ENCODE measurements around the gene GSTM3. TPM values are rescaled to one million over a fixed set of nuclear protein-coding genes. Genes with fewer than 3 reads are reported as not detected.

The GSTM3 gene
- total RNA-seq (2014; rRNA removed; shearing (Covaris generic); ENCODE audit: low replicate concordance): 47.2 and 80.3 TPM in 2 replicates

- Histone ChIP-seq H3K4me3 (peak within 1 kb of the TSS; percentile 63), H3K36me3 (peaks cover 3% of the 10 kb centered on the region; the same call in 1 of the 2 replicates), H3K9me3 (peaks cover 4% of the 10 kb centered on the region), H3K27me3 (peaks cover 7% of the 10 kb centered on the region; the same call in 1 of the 2 replicates)
- DNase-seq: no peak
Measured at GRCh38 chr1:109740615-109741373, at the start of gene GSTM3. Gene GSTM3, minus strand, starts transcription at chr1:109741038. Its CDS starts 751 bp downstream, at chr1:109740287.

GRCh38 chr1:109790329-109790728 lies 49.5 kb upstream of the GSTM3 start:
- no peak for DNase-seq
- Histone ChIP-seq H3K9me3 (no peaks in the 10 kb centered on the region), H3K36me3 (no peaks in the 10 kb centered on the region), H3K27me3 (no peaks in the 10 kb centered on the region), H3K4me3 (no peak overlapping the region)

- no peak for DNase-seq
- no peaks in the 10 kb centered on the region for H3K9me3 ChIP-seq
- H3K27me3 ChIP-seq: no peaks in the 10 kb centered on the region
- H3K36me3 ChIP-seq: no peaks in the 10 kb centered on the region
- no peak overlapping the region for H3K4me3 ChIP-seq
Measured at GRCh38 chr1:109789551-109790180, 48.8 kb upstream of the GSTM3 start.

GRCh38 chr1:109788695-109789521 lies 48.1 kb upstream of the GSTM3 start:
- Histone ChIP-seq H3K36me3 (no peaks in the 10 kb centered on the region), H3K27me3 (no peaks in the 10 kb centered on the region), H3K4me3 (no peak overlapping the region), H3K9me3 (no peaks in the 10 kb centered on the region)
- peak; percentile 54 for DNase-seq

GRCh38 chr1:109787845-109788601 lies 47.2 kb upstream of the GSTM3 start:
- Histone ChIP-seq H3K4me3 (no peak overlapping the region), H3K9me3 (no peaks in the 10 kb centered on the region), H3K36me3 (no peaks in the 10 kb centered on the region), H3K27me3 (no peaks in the 10 kb centered on the region)
- no peak for DNase-seq

GRCh38 chr1:109787211-109787844 lies 46.5 kb upstream of the GSTM3 start:
- no peaks in the 10 kb centered on the region for H3K36me3 ChIP-seq
- peak; percentile 35 for DNase-seq
- no peaks in the 10 kb centered on the region for H3K27me3 ChIP-seq
- no peak overlapping the region for H3K4me3 ChIP-seq
- H3K9me3 ChIP-seq: no peaks in the 10 kb centered on the region

GRCh38 chr1:109786531-109787021 lies 45.7 kb upstream of the GSTM3 start:
- H3K9me3 ChIP-seq: no peaks in the 10 kb centered on the region
- H3K4me3 ChIP-seq: no peak overlapping the region
- H3K36me3 ChIP-seq: no peaks in the 10 kb centered on the region
- H3K27me3 ChIP-seq: no peaks in the 10 kb centered on the region
- DNase-seq: peak; percentile 79

GRCh38 chr1:109786112-109786480 lies 45.3 kb upstream of the GSTM3 start:
- H3K36me3 ChIP-seq: peaks cover 1% of the 10 kb centered on the region; the same call in 1 of the 2 replicates
- H3K4me3 ChIP-seq: no peak overlapping the region
- H3K27me3 ChIP-seq: no peaks in the 10 kb centered on the region
- DNase-seq: no peak
- peaks cover 4% of the 10 kb centered on the region for H3K9me3 ChIP-seq

- DNase-seq: no peak
- Histone ChIP-seq H3K9me3 (peaks cover 10% of the 10 kb centered on the region), H3K4me3 (no peak overlapping the region), H3K36me3 (peaks cover 7% of the 10 kb centered on the region; the same call in 1 of the 2 replicates), H3K27me3 (no peaks in the 10 kb centered on the region)
Measured at GRCh38 chr1:109785446-109786111, 44.7 kb upstream of the GSTM3 start.

GRCh38 chr1:109784551-109785252 lies 43.9 kb upstream of the GSTM3 start:
- Histone ChIP-seq H3K9me3 (peaks cover 17% of the 10 kb centered on the region), H3K27me3 (no peaks in the 10 kb centered on the region), H3K4me3 (no peak overlapping the region), H3K36me3 (peaks cover 7% of the 10 kb centered on the region; the same call in 1 of the 2 replicates)
- peak; percentile 88 for DNase-seq

GRCh38 chr1:109783436-109783835 lies 42.6 kb upstream of the GSTM3 start:
- peaks cover 7% of the 10 kb centered on the region; the same call in 1 of the 2 replicates for H3K36me3 ChIP-seq
- H3K4me3 ChIP-seq: no peak overlapping the region
- H3K9me3 ChIP-seq: peaks cover 22% of the 10 kb centered on the region
- no peaks in the 10 kb centered on the region for H3K27me3 ChIP-seq
- DNase-seq: peak; percentile 99

- no peak overlapping the region for H3K4me3 ChIP-seq
- no peak for DNase-seq
- no peaks in the 10 kb centered on the region for H3K27me3 ChIP-seq
- H3K9me3 ChIP-seq: peaks cover 22% of the 10 kb centered on the region
- peaks cover 7% of the 10 kb centered on the region; the same call in 1 of the 2 replicates for H3K36me3 ChIP-seq
Measured at GRCh38 chr1:109782927-109783326, 42.1 kb upstream of the GSTM3 start.

GRCh38 chr1:109782514-109782913 lies 41.7 kb upstream of the GSTM3 start:
- Histone ChIP-seq H3K27me3 (no peaks in the 10 kb centered on the region), H3K4me3 (no peak overlapping the region), H3K36me3 (peaks cover 7% of the 10 kb centered on the region; the same call in 1 of the 2 replicates), H3K9me3 (peaks cover 22% of the 10 kb centered on the region)
- DNase-seq: peak; percentile 100

GRCh38 chr1:109781806-109782205 lies 41.0 kb upstream of the GSTM3 start:
- Histone ChIP-seq H3K36me3 (peaks cover 7% of the 10 kb centered on the region; the same call in 1 of the 2 replicates), H3K4me3 (no peak overlapping the region), H3K27me3 (no peaks in the 10 kb centered on the region), H3K9me3 (peaks cover 22% of the 10 kb centered on the region)
- DNase-seq: no peak

GRCh38 chr1:109780982-109781381 lies 40.1 kb upstream of the GSTM3 start:
- no peak for DNase-seq
- H3K4me3 ChIP-seq: no peak overlapping the region
- no peaks in the 10 kb centered on the region for H3K27me3 ChIP-seq

More at GRCh38 chr1:109780982-109781381, 40.1 kb upstream of the GSTM3 start:
- H3K36me3 ChIP-seq: peaks cover 7% of the 10 kb centered on the region; the same call in 1 of the 2 replicates
- peaks cover 22% of the 10 kb centered on the region for H3K9me3 ChIP-seq
